Vagina (tissue), 2 donors: ENCODE data around the gene SDK2. TPM values are rescaled to one million over a fixed set of nuclear protein-coding genes. Genes with fewer than 3 reads are reported as not detected.

Experiments used
- DNase-seq, 2 donors: peaks; one replicate each; pipeline ENCODE4 v3.0.0-alpha.2; 2017; ENCODE audit errors: extremely low spot score in 2 of 2
- H3K27ac ChIP-seq: fragments of 200-600 bp; sonication (generic); one replicate; pipeline ENCODE4 v1.5.1; 2019
- H3K27me3 ChIP-seq: fragments of 200-600 bp; sonication (generic); one replicate; pipeline ENCODE4 v1.5.1; 2019
- H3K36me3 ChIP-seq, 2 donors: fragments of 200-600 bp; sonication (generic); one replicate each; pipeline ENCODE4 v1.5.1; 2017 to 2019
- H3K4me1 ChIP-seq: fragments of 200-600 bp; sonication (generic); one replicate; pipeline ENCODE4 v1.5.1; 2019
- H3K4me3 ChIP-seq, 2 donors: fragments of 200-600 bp; sonication (generic); 1 replicate in 1 of 2; 2 replicates in 1 of 2; pipeline ENCODE4 v1.5.1; 2016 to 2019
- H3K9me3 ChIP-seq: fragments of 200-600 bp; sonication (generic); one replicate; pipeline ENCODE4 v1.5.1; 2019
- CTCF ChIP-seq, 3 experiments: fragments of 450-650 bp in 2 of 3; fragments of 200-600 bp in 1 of 3; sonication (generic) in 1 of 3; IDR thresholded peaks; one replicate each; pipeline ENCODE4 v1.5.1; 2017 to 2019; ENCODE audit warnings: antibody characterized with exemption in 3 of 3, mild to moderate bottlenecking in 2 of 3, moderate library complexity in 2 of 3
- POLR2A ChIP-seq, 2 donors: fragments of 450-650 bp; IDR thresholded peaks; one replicate each; pipeline ENCODE4 v1.6.1; 2017; ENCODE audit warnings: antibody characterized with exemption in 2 of 2, mild to moderate bottlenecking in 2 of 2, moderate library complexity in 2 of 2
- POLR2AphosphoS5 ChIP-seq, 2 donors: sonication (generic); formaldehyde crosslinking; IDR thresholded peaks; one replicate each; pipeline ENCODE4 v1.9.0; 2017; ENCODE audit warnings: antibody characterized with exemption in 2 of 2, mild to moderate bottlenecking in 2 of 2, low read depth in 1 of 2; ENCODE audit not compliant: insufficient read depth in 1 of 2
- intact Hi-C: fragments of 100-400 bp; cut with DNase I; formaldehyde crosslinking; loops from one replicate; pipeline ENCODE4 v1.15.1; 2023
- total RNA-seq: library from RNA; depleted of rRNA; stranded (reverse); fragments of >200 nt; gene quantifications from one replicate; pipeline ENCODE4 v1.2.3, GENCODE V29; 2016

Gene SDK2
- total RNA-seq, 1 donor from 2014 or later: 1.7 TPM

GRCh38 chr17:73514146-73514863 is 129.9 kb downstream of the SDK2 start:
- no peaks in the 10 kb centered on the region for H3K36me3 ChIP-seq
- H3K4me1 ChIP-seq: no peaks in the 10 kb centered on the region
- intact Hi-C loops: no loop called here
- no peaks in the 10 kb centered on the region for H3K9me3 ChIP-seq
- no peaks in the 10 kb centered on the region for H3K27me3 ChIP-seq
- TF ChIP-seq CTCF (IDR thresholded peaks at IDR 0.05): no peak
- TF ChIP-seq POLR2AphosphoS5 (IDR thresholded peaks at IDR 0.05; ENCODE audit: insufficient read depth in 1 of 2, low read depth in 1 of 2): no peak
- no peak overlapping the region for H3K4me3 ChIP-seq
- no peak for DNase-seq
- no peak overlapping the region for H3K27ac ChIP-seq

- Histone ChIP-seq H3K4me3 (no peak overlapping the region), H3K27ac (no peak overlapping the region), H3K27me3 (no peaks in the 10 kb centered on the region), H3K36me3 (no peaks in the 10 kb centered on the region), H3K9me3 (no peaks in the 10 kb centered on the region), H3K4me1 (no peaks in the 10 kb centered on the region)
- TF ChIP-seq POLR2A (IDR thresholded peaks at IDR 0.05): no peak
- TF ChIP-seq CTCF (IDR thresholded peaks at IDR 0.05): no peak
- no peak for TF ChIP-seq POLR2AphosphoS5 (IDR thresholded peaks at IDR 0.05; ENCODE audit: insufficient read depth in 1 of 2, low read depth in 1 of 2)
- no peak for DNase-seq
- intact Hi-C loops: no loop called here
Measured at GRCh38 chr17:73513426-73513825, 130.8 kb downstream of the SDK2 start.

- Histone ChIP-seq H3K27ac (no peak overlapping the region), H3K36me3 (no peaks in the 10 kb centered on the region), H3K4me3 (no peak overlapping the region), H3K4me1 (no peaks in the 10 kb centered on the region), H3K27me3 (no peaks in the 10 kb centered on the region), H3K9me3 (no peaks in the 10 kb centered on the region)
- TF ChIP-seq CTCF (IDR thresholded peaks at IDR 0.05) (no peak), POLR2A (IDR thresholded peaks at IDR 0.05) (no peak), POLR2AphosphoS5 (IDR thresholded peaks at IDR 0.05; ENCODE audit: insufficient read depth in 1 of 2, low read depth in 1 of 2) (no peak)
- intact Hi-C loops: no loop called here
- no peak for DNase-seq
Measured at GRCh38 chr17:73511719-73512115, 132.5 kb downstream of the SDK2 start.

GRCh38 chr17:73510981-73511718 is 133.1 kb downstream of the SDK2 start:
- Histone ChIP-seq H3K4me3 (no peak overlapping the region), H3K36me3 (no peaks in the 10 kb centered on the region), H3K27me3 (no peaks in the 10 kb centered on the region), H3K27ac (no peak overlapping the region), H3K4me1 (no peaks in the 10 kb centered on the region), H3K9me3 (no peaks in the 10 kb centered on the region)
- TF ChIP-seq POLR2AphosphoS5 (IDR thresholded peaks at IDR 0.05; ENCODE audit: insufficient read depth in 1 of 2, low read depth in 1 of 2): no peak
- no peak for TF ChIP-seq CTCF (IDR thresholded peaks at IDR 0.05)
- TF ChIP-seq POLR2A (IDR thresholded peaks at IDR 0.05): no peak
- intact Hi-C loops: no loop called here
- DNase-seq: no peak
